Omental fat pad (tissue), 4 donors: ENCODE measurements around the gene PLD3. TPM values are rescaled to one million over a fixed set of nuclear protein-coding genes. Genes with fewer than 3 reads are reported as not detected.

Source experiments
- ATAC-seq: fragments of 150-250 bp; one replicate; pipeline ENCODE4 v1.9.1; 2016; ENCODE audit warnings: mild to moderate bottlenecking, moderate library complexity; ENCODE audit not compliant: low FRiP score
- DNase-seq: peaks from one replicate; pipeline ENCODE4 v3.0.0-alpha.2; 2019; ENCODE audit warnings: low spot score
- CTCF ChIP-seq, 3 donors: fragments of 450-650 bp; IDR thresholded peaks; one replicate each; pipeline ENCODE4 v1.5.1; 2016 to 2017; ENCODE audit warnings: antibody characterized with exemption in 3 of 3, mild to moderate bottlenecking in 3 of 3, moderate library complexity in 2 of 3
- total RNA-seq, 4 donors: library from RNA; depleted of rRNA; stranded (reverse); fragments of >200 nt; gene quantifications; one replicate each; pipeline ENCODE4 v1.1.0, GENCODE V29; 2016

PLD3 gene
- total RNA-seq, 4 donors from 2014 or later: 254 to 437 (median 351) TPM

- DNase-seq: no peak
- TF ChIP-seq CTCF (IDR thresholded peaks at IDR 0.05): no peak
- ATAC-seq: no peak
These were observed 22.7 kb downstream of the PLD3 start for GRCh38 chr19:40370997-40371801.

DNA sequence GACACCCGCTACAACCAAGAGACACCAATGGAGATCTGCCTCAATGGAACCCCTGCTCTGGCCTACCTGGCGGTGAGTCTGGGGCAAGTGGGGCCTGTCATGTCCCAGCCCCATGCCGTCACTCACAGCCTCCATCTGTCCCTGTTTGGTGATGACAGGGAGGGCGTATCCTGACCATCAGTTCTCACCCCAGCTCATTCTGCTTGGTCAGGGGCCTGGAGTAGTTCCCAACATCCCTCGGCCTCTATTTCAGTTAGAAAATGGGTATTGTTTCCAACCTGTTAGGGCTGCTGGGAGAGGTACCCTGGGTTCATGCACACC is 23.3 kb downstream of the PLD3 start:
- DNase-seq (no peak), ATAC-seq (no peak)
- no peak for TF ChIP-seq CTCF (IDR thresholded peaks at IDR 0.05)

- ATAC-seq (no peak), DNase-seq (no peak)
These were observed 25.6 kb downstream of the PLD3 start for GRCh38 chr19:40374084-40374483.

DNA sequence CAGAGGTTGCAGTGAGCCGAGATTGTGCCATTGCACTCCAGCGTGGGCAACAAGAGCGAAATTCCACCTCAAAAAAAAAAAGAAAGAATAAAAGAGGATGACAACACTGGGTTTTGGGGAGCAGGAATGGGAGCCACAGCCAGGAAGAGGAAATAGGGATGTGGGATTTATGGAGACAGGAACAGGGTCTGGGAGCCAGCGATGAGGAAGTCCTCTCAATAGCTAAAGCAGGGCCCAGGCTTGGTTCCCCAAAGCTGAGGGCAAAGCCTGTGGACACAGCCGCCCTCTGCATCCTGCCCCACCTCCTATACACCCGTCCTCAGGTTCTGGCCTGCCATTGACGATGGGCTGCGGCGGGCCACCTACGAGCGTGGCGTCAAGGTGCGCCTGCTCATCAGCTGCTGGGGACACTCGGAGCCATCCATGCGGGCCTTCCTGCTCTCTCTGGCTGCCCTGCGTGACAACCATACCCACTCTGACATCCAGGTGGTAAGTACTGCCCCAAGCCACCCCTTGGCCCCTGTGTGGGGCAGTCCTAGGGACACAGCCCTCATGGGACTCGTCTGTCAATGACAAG is 27.9 kb downstream of the PLD3 start:
- no peak for TF ChIP-seq CTCF (IDR thresholded peaks at IDR 0.05)
- no peak for ATAC-seq
- DNase-seq: no peak

More at GRCh38 chr19:40374084-40374483, 25.6 kb downstream of the PLD3 start:
- no peak for TF ChIP-seq CTCF (IDR thresholded peaks at IDR 0.05)

DNA sequence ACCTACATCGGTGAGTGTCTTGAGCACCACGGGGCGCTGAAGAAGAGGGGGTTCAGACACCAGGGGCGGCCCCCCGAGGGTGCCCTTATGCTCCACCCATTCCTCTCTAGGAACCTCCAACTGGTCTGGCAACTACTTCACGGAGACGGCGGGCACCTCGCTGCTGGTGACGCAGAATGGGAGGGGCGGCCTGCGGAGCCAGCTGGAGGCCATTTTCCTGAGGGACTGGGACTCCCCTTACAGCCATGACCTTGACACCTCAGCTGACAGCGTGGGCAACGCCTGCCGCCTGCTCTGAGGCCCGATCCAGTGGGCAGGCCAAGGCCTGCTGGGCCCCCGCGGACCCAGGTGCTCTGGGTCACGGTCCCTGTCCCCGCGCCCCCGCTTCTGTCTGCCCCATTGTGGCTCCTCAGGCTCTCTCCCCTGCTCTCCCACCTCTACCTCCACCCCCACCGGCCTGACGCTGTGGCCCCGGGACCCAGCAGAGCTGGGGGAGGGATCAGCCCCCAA is 29.4 kb downstream of the PLD3 start:
- DNase-seq: no peak
- ATAC-seq: no peak
- no peak for TF ChIP-seq CTCF (IDR thresholded peaks at IDR 0.05)

GRCh38 chr19:40378509-40378908 is 30.0 kb downstream of the PLD3 start:
- TF ChIP-seq CTCF (IDR thresholded peaks at IDR 0.05): no peak
- ATAC-seq (no peak), DNase-seq (no peak)
